LHCN-M2 (cell line): ENCODE data around the gene MPST. TPM values are rescaled to one million over a fixed set of nuclear protein-coding genes. Genes with fewer than 3 reads are reported as not detected.

ENCODE experiments used
- DNase-seq: peaks from one replicate; pipeline ENCODE4 v3.0.0-alpha.2; 2012; ENCODE audit warnings: low read depth
- total RNA-seq: library from RNA; depleted of rRNA; stranded (reverse); fragments of >200 nt; gene quantifications from 2 replicates; pipeline ENCODE4 v1.2.3, GENCODE V29; 2014; rRNA removed

Gene MPST
- total RNA-seq, 1 experiment from 2014 or later: 46.4 TPM

DNA sequence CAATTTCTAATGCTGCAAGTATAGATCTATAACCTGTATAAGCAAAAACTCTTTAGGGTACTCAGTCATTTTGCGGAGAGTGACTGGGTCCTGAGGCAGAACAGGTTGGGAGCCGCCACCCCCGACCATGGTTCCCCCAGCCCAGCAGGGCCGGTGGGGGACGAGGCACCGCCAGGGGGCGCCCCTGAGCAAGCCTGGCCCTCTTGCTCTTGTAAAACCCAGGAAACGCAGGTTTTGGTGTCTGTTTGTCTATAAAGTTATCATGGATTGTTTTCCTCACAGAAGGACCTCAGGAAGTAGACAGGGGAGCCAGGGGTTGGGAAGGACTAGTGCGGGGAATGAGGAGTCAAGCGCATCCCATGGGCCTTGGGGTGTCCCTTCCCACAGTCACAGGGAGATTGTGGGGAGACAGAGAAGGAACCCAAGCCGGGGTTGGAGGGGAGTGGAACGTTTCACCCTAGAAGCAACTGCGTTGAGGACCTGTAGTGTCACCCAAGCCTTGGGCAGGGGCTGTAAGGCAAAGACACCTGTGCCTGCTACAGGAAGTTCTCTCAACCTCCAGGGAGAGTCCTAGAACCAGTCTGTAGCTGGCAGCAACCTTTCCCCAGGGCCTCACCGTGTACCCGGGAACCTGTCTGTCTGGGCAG lies 58.4 kb downstream of the MPST start:
- DNase-seq: peak; percentile 15

DNA sequence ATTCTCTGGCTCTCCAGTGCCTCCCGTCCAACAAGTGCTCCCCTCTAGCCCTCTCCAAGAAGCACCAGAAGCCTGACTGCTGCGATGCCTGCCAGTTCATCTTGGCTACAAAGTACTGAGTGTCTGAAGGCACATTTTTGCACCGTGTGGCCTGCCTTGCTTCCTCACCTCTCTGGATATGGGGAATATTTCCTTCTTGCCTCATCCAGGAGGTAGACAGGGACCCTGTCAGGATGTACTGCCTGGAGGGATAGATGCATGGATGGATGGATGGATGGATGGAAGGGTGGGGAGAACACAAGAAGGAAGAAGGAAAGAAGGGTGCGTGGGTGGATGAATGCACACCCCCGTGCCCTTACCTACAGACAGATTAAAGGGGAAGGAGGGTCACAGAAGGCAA lies 59.6 kb downstream of the MPST start:
- no peak for DNase-seq

Other genes with a start within 250 kb of the MPST start
- 6.3 and 9.4 TPM in 2 replicates for gene IFT27, start 243.6 kb upstream of the MPST start, total RNA-seq
- gene PVALB, start 202.7 kb upstream of the MPST start, total RNA-seq: not detected in 2 replicates
- not detected in 2 replicates for gene NCF4, start 158.7 kb upstream of the MPST start, total RNA-seq
- gene CSF2RB, start 106.1 kb upstream of the MPST start, total RNA-seq: not detected in 2 replicates
- gene TST, start 295 bp upstream of the MPST start, total RNA-seq: 17.6 and 18.4 TPM in 2 replicates
- 34.0 and 35.1 TPM in 2 replicates for gene KCTD17, start 32.0 kb downstream of the MPST start, total RNA-seq
- gene TMPRSS6, start 90.0 kb downstream of the MPST start, total RNA-seq: not detected in 2 replicates
- gene IL2RB, start 130.2 kb downstream of the MPST start, total RNA-seq: not detected in 2 replicates
- gene C1QTNF6, start 168.5 kb downstream of the MPST start, total RNA-seq: 2.2 and 3.2 TPM in 2 replicates
- gene SSTR3, start 192.7 kb downstream of the MPST start, total RNA-seq: not detected in 2 replicates
- 0.69 and 1.1 TPM in 2 replicates for gene RAC2, start 224.5 kb downstream of the MPST start, total RNA-seq